Heart left ventricle (tissue), 16 donors: ENCODE measurements around the gene ICE1. TPM values are rescaled to one million over a fixed set of nuclear protein-coding genes. Genes with fewer than 3 reads are reported as not detected.

Experiments
- ATAC-seq, 4 donors: fragments of 200-7000 bp; cut with Tn5 transposase; one replicate each; pipeline ENCODE4 v1.9.1; 2020 to 2022; ENCODE audit warnings: moderate library complexity in 4 of 4, mild to moderate bottlenecking in 3 of 4, moderate number of reproducible peaks in 1 of 4
- DNase-seq, 5 donors: peaks; one replicate each; pipeline ENCODE4 v3.0.0-alpha.2; 2020
- H3K27ac ChIP-seq, 12 donors: fragments of 200-600 bp; sonication (generic) in 4 of 12; one replicate each; pipeline versions ENCODE4 v1.5.0 to v1.8.0; 2016 to 2022; ENCODE audit warnings: mild to moderate bottlenecking in 2 of 12
- H3K27me3 ChIP-seq, 9 donors: fragments of 200-600 bp; sonication (generic) in 2 of 9; one replicate each; pipeline versions ENCODE4 v1.5.1 to v1.8.0; 2016 to 2022; ENCODE audit warnings: mild to moderate bottlenecking in 3 of 9
- H3K36me3 ChIP-seq, 9 donors: fragments of 200-600 bp; sonication (generic) in 2 of 9; one replicate each; pipeline versions ENCODE4 v1.5.0 to v1.8.0; 2018 to 2022; ENCODE audit warnings: mild to moderate bottlenecking in 2 of 9
- H3K4me1 ChIP-seq, 12 donors: fragments of 200-600 bp; sonication (generic) in 4 of 12; one replicate each; pipeline versions ENCODE4 v1.5.0 to v1.8.0; 2016 to 2022; ENCODE audit warnings: mild to moderate bottlenecking in 3 of 12
- H3K4me3 ChIP-seq, 12 donors: fragments of 200-600 bp; sonication (generic) in 4 of 12; one replicate each; pipeline versions ENCODE4 v1.5.0 to v1.8.0; 2017 to 2022; ENCODE audit warnings: mild to moderate bottlenecking in 9 of 12, moderate library complexity in 4 of 12
- H3K9me3 ChIP-seq, 12 donors: fragments of 200-600 bp; sonication (generic) in 4 of 12; one replicate each; pipeline versions ENCODE4 v1.5.0 to v1.8.0; 2016 to 2022; ENCODE audit warnings: mild to moderate bottlenecking in 1 of 12
- CTCF ChIP-seq, 12 donors: fragments of 200-600 bp; sonication (generic) in 4 of 12; IDR thresholded peaks; one replicate each; pipeline versions ENCODE4 v1.5.0 to v1.8.0; 2018 to 2022; ENCODE audit warnings: antibody characterized with exemption in 12 of 12, mild to moderate bottlenecking in 5 of 12
- POLR2A ChIP-seq, 2 donors: fragments of 450-650 bp; IDR thresholded peaks; one replicate each; pipeline ENCODE4 v1.6.1; 2017; ENCODE audit warnings: antibody characterized with exemption in 2 of 2, mild to moderate bottlenecking in 2 of 2, moderate library complexity in 2 of 2
- WGBS, 4 donors: extraction: QIAGEN DNeasy Blood & Tissue Kit in 2 of 4; methylation state at CpG; one replicate each; pipeline versions ENCODE4 v1.1.5 to v1.1.7; 2013 to 2018; 5-methylcytosine and 5-hydroxymethylcytosine counted together
- intact Hi-C, 10 donors: fragments of 100-400 bp; cut with DNase I; formaldehyde crosslinking; loops; one replicate each; pipeline versions ENCODE4 v1.11.1 to v1.14.2; 2022
- polyA plus RNA-seq, 2 donors: library from polyadenylated mRNA; stranded (reverse); fragments of 200-250 nt; gene quantifications; one replicate each; pipeline ENCODE4 v1.2.3, GENCODE V29; 2013
- total RNA-seq, 9 donors: library from RNA; depleted of rRNA in 2 of 9; stranded (reverse); fragments of >200 nt in 2 of 9; fragmentation: NEBNext Ultra II Directional in 3 of 9; extraction: Animal tissue kit (Norgen Biotek cat#: 25700) in 3 of 9; gene quantifications; one replicate each; pipeline versions ENCODE4 v1.1.0 to v1.2.4, GENCODE V29; 2016 to 2023
- donor health status: ischemic (EF 13 %, LVEDD 7.1; RV severe dilation, severe dysfunction).
- donor health status: healthy with polysubstance abuse.
- donor health status: DM: no; HTN: yes; CAD: no.
- donor health status: DM: no; HTN: no; CAD: no.
- donor health status: ischemic (EF 25% LVEDD 6.9; RV normal size, moderate dysfunction).
- donor health status: ischemic (EF 25% LVEDD 5.7; RV mildly dilated, moderate dysfunction).
- donor health status: healthy.
- donor health status: DM: yes; HTN: yes; CAD: no.
- donor health status: ischemic (EF 35%, LVEDD 5.7; RV mildly dilated, moderate dysfunction).
- donor health status: nonischemic (EF 11% LVEDD 7.7; RV severe dilation, severe dysfunction).
- donor health status: DM: yes; HTN: yes; CAD: no.
- donor health status: PGD.
- donor health status: ischemic (EF 29% LVEDD 5.4; RV normal size, mild dysfunction).
- donor health status: nonischemic (EF 23%, LVEDD 6.1; RV moderate dilation, normal function).

The ICE1 gene
- total and polyA plus RNA-seq, 11 donors = 4.8 to 21.4 (median 18.7) TPM

GRCh38 chr5:5437227-5438172 is 15.0 kb downstream of the ICE1 start:
- Histone ChIP-seq H3K9me3 (no peaks in the 10 kb centered on the region), H3K4me3 (no peak overlapping the region), H3K27ac (no peak overlapping the region), H3K27me3 (no peaks in the 10 kb centered on the region), H3K36me3 (peaks cover 0 to 63% (median 33%) of the 10 kb centered on the region in 9 donors), H3K4me1 (peaks cover 0 to 25% (median 11%) of the 10 kb centered on the region in 12 donors)
- intact Hi-C loops = no loop called here
- no peak for DNase-seq
- TF ChIP-seq POLR2A (IDR thresholded peaks at IDR 0.05) = no peak
- TF ChIP-seq CTCF (IDR thresholded peaks at IDR 0.05) = no peak
- WGBS, 4 donors = 83 to 94% (median 91%) methylated on average over 11 of the region's 11 CpGs
- ATAC-seq = no peak

- Histone ChIP-seq H3K27ac (no peak overlapping the region), H3K4me3 (no peak overlapping the region), H3K27me3 (no peaks in the 10 kb centered on the region), H3K4me1 (peaks cover 0 to 6% (median 0%) of the 10 kb centered on the region in 12 donors), H3K36me3 (peaks cover 0 to 100% (median 87%) of the 10 kb centered on the region in 9 donors), H3K9me3 (no peaks in the 10 kb centered on the region)
- 96 to 99% (median 98%) methylated on average over 1 of the region's 1 CpG for WGBS, 4 donors
- intact Hi-C loops = no loop called here
- DNase-seq (no peak), ATAC-seq (no peak)
- TF ChIP-seq POLR2A (IDR thresholded peaks at IDR 0.05) = no peak
- TF ChIP-seq CTCF (IDR thresholded peaks at IDR 0.05) = no peak
Measured at GRCh38 chr5:5451863-5452262, 29.4 kb downstream of the ICE1 start.

GRCh38 chr5:5453131-5453530 is 30.7 kb downstream of the ICE1 start:
- Histone ChIP-seq H3K36me3 (peaks cover 0 to 100% (median 87%) of the 10 kb centered on the region in 9 donors), H3K27ac (no peak overlapping the region), H3K4me1 (peaks cover 0 to 6% (median 0%) of the 10 kb centered on the region in 12 donors), H3K27me3 (no peaks in the 10 kb centered on the region), H3K9me3 (no peaks in the 10 kb centered on the region), H3K4me3 (no peak overlapping the region)
- no peak for TF ChIP-seq CTCF (IDR thresholded peaks at IDR 0.05)
- no peak for TF ChIP-seq POLR2A (IDR thresholded peaks at IDR 0.05)
- DNase-seq (no peak), ATAC-seq (peak in 1 of 4 donors; percentile 57)
- intact Hi-C loops = no loop called here
- 56 to 65% (median 61%) methylated on average over 3 of the region's 3 CpGs for whole genome bisulfite sequencing, 4 donors

GRCh38 chr5:5454391-5454790 is 31.9 kb downstream of the ICE1 start:
- H3K27me3 ChIP-seq = no peaks in the 10 kb centered on the region
- H3K4me3 ChIP-seq = no peak overlapping the region
- no peak for DNase-seq
- TF ChIP-seq POLR2A (IDR thresholded peaks at IDR 0.05) = no peak
- no peak for TF ChIP-seq CTCF (IDR thresholded peaks at IDR 0.05)
- WGBS, 4 donors = 93 to 97% (median 95%) methylated on average over 5 of the region's 5 CpGs
- H3K4me1 ChIP-seq = peaks cover 0 to 6% (median 0%) of the 10 kb centered on the region in 12 donors
- peaks cover 0 to 100% (median 87%) of the 10 kb centered on the region in 9 donors for H3K36me3 ChIP-seq
- no peak for ATAC-seq
- H3K27ac ChIP-seq = no peak overlapping the region
- intact Hi-C loops = no loop called here
- H3K9me3 ChIP-seq = no peaks in the 10 kb centered on the region
